ENCODE results near the gene CLPTM1L. TPM values are rescaled to one million over a fixed set of nuclear protein-coding genes. Genes with fewer than 3 reads are reported as not detected.
"Not testable (repeated sequence)": the region's sequence is repeated elsewhere in the genome, so short reads cannot be mapped to it uniquely, and the experiment has no call there.

The CLPTM1L gene
- polyA plus RNA-seq, 1 experiment: 145 TPM

DNA sequence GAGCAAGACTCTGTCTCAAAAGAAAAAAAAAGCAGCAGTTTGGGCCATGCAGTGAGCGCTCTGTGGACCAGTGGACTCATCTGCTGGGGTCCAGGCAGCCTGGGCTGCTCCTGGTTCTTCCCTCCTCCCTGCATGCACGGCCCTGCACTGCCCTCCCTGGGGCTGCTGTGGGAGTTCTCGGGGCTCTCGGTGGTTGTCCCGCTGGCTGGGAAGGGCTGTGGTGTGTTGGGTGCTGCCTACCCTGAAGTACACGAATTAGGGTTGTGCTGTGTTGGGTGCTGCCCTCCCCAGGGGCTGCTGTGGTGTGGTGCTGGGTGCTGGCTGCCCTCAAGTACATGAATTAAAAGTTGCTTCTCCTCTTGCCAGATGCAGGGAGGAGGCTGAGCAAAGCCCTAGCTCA lies 18.3 kb upstream of the CLPTM1L start:
- peaks cover 5% of the 10 kb centered on the region; the same call in 1 of the 2 replicates for H3K27me3 ChIP-seq (ENCODE audit: control insufficient read depth, insufficient read depth, low read length)
- H3K36me3 ChIP-seq (ENCODE audit: control insufficient read depth, insufficient read depth, low read length): no peaks in the 10 kb centered on the region
- DNase-seq (ENCODE audit: low read depth): no peak
- ChIA-PET CTCF (no interaction called here), POLR2A (no interaction called here)
- TF ChIP-seq, protein P1, sequence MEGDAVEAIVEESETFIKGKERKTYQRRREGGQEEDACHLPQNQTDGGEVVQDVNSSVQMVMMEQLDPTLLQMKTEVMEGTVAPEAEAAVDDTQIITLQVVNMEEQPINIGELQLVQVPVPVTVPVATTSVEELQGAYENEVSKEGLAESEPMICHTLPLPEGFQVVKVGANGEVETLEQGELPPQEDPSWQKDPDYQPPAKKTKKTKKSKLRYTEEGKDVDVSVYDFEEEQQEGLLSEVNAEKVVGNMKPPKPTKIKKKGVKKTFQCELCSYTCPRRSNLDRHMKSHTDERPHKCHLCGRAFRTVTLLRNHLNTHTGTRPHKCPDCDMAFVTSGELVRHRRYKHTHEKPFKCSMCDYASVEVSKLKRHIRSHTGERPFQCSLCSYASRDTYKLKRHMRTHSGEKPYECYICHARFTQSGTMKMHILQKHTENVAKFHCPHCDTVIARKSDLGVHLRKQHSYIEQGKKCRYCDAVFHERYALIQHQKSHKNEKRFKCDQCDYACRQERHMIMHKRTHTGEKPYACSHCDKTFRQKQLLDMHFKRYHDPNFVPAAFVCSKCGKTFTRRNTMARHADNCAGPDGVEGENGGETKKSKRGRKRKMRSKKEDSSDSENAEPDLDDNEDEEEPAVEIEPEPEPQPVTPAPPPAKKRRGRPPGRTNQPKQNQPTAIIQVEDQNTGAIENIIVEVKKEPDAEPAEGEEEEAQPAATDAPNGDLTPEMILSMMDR (IDR thresholded peaks at IDR 0.05; ENCODE audit: insufficient read depth, low read depth, low read length): no peak
- no peak overlapping the region for H3K4me3 ChIP-seq (ENCODE audit: low read depth, low read length)

DNA sequence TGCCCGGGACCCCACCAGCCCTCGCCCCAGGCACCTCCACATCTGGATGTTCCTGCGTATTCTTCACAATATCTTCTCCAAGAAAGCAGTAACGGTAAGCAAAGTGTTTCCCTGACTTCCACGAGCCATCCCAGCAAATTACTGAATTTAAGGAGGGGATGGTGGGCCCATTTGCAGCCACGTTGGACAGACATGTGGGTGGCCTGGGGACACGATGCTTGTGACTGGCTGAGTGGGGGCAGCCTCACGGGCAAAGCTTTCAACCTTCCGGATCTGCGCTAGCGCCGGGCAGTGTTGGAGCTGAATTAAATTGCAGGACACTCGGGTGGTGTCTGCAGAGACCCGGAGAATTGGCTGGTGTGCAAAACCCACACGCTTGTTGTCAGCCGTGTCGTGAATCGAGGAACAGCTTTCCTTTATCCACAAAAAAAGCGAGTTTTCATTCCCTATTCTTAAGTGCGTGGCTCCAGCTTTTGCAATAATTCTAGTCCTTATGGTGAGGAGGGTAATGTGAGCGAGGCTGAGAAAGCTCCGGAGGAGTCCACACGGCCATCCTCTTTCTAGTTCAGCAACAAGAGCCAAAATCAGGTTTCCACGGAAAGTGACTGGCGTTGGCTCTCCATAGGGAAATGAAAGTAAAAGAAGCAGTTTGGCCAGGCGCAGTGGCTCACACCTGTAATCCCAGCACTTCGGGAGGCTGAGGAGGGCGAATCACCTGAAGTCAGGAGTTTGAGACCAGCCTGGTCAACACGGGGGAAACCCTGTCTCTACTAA lies 17.5 kb upstream of the CLPTM1L start:
- ChIA-PET CTCF (interaction anchor here (0.6 to 1.8 kb wide), 2 partner anchors 281 to 282 kb away, joined by 4 to 5 read pairs; no protein-coding TSS in a partner anchor), POLR2A (no interaction called here)

DNA sequence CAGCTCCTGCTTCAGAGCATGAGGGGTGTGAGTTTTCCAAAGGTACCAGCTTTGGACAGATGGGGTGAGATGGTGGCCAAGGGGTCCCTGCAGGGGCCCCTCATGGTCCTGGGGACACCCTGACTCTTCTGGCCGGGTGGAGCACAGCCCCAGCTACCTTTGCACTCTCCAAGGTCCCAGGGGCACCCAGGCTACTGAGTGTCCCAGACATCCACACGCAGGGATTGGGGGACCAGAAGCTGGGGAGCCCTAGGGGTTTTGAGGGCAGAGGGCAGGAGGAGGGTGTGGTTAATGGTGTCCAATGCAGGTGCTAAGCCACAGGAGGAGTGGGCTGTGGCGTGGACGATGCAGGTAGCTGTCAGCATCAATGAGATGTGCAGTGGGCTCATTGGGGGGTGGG lies 16.0 kb upstream of the CLPTM1L start:
- no peak for DNase-seq (ENCODE audit: low read depth)
- POLR2A ChIA-PET: no interaction called here
- TF ChIP-seq, protein P1 (IDR thresholded peaks at IDR 0.05; ENCODE audit: insufficient read depth, low read depth, low read length): no peak
- H3K4me3 ChIP-seq (ENCODE audit: low read depth, low read length): no peak overlapping the region
- H3K36me3 ChIP-seq (ENCODE audit: control insufficient read depth, insufficient read depth, low read length): no peaks in the 10 kb centered on the region
- H3K27me3 ChIP-seq (ENCODE audit: control insufficient read depth, insufficient read depth, low read length): peaks cover 8% of the 10 kb centered on the region
- CTCF ChIA-PET: interaction anchor here (1.8 kb wide), 1 partner anchor 284 kb away, joined by 4 read pairs; no protein-coding TSS in a partner anchor

More for the DNA sequence above, 17.5 kb upstream of the CLPTM1L start:
- no peak for DNase-seq (ENCODE audit: low read depth)
- Histone ChIP-seq H3K27me3 (ENCODE audit: control insufficient read depth, insufficient read depth, low read length) (peaks cover 6% of the 10 kb centered on the region; the same call in 1 of the 2 replicates), H3K4me3 (ENCODE audit: low read depth, low read length) (no peak overlapping the region), H3K36me3 (ENCODE audit: control insufficient read depth, insufficient read depth, low read length) (no peaks in the 10 kb centered on the region)
- TF ChIP-seq, protein P1 (IDR thresholded peaks at IDR 0.05; ENCODE audit: insufficient read depth, low read depth, low read length): no peak

DNA sequence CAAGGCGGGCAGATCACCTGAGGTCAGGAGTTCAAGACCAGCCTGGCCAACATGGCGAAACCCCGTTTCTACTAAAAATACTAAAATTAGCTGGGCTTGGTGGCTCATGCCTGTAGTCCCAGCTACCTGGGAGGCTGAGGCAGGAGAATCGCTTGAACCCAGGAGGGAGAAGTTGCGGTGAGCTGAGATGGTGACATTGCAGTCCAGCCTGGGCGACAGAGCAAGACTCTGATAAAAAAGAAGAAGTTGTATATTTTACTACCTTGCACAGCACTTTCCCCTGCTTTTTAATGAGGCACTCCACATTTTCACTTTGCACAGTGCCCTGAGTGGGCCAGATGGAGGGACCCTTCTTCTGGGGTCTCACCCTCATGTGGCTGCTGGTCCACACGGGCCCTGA lies 15.5 kb upstream of the CLPTM1L start:
- H3K27me3 ChIP-seq (ENCODE audit: control insufficient read depth, insufficient read depth, low read length); CTCF ChIA-PET: not testable (repeated sequence)

DNA sequence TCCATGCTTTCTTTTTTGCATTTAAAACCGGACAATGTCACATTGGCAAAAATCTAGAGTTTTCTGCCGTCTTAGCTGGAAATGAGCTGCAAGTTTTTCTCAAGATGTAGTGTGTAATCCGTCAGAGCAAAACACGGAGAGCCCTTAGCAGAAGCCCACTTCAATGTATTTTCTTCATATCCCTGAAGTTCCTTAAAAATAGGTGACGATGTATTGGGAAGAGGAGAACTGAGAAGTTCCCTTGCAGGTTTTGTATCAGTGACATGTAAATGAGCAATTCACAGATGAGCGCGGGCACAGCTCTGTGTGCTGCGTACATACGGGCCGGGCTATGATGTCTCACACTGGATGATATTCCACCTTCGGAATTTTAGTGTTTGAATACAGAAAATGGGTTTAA lies 14.8 kb upstream of the CLPTM1L start:
- TF ChIP-seq, protein P1 (IDR thresholded peaks at IDR 0.05; ENCODE audit: insufficient read depth, low read depth, low read length): no peak
- Histone ChIP-seq H3K4me3 (ENCODE audit: low read depth, low read length) (no peak overlapping the region), H3K27me3 (ENCODE audit: control insufficient read depth, insufficient read depth, low read length) (peaks cover 10% of the 10 kb centered on the region), H3K36me3 (ENCODE audit: control insufficient read depth, insufficient read depth, low read length) (no peaks in the 10 kb centered on the region)
- no peak for DNase-seq (ENCODE audit: low read depth)
- ChIA-PET POLR2A (no interaction called here), CTCF (no interaction called here)

More for the DNA sequence above, 15.5 kb upstream of the CLPTM1L start:
- H3K4me3 ChIP-seq (ENCODE audit: low read depth, low read length); DNase-seq (ENCODE audit: low read depth); H3K36me3 ChIP-seq (ENCODE audit: control insufficient read depth, insufficient read depth, low read length); POLR2A ChIA-PET: not testable (repeated sequence)
